ENCODE data around the gene RBMS1. TPM values are rescaled to one million over a fixed set of nuclear protein-coding genes. Genes with fewer than 3 reads are reported as not detected.

RBMS1 gene
- total and polyA plus RNA-seq, 2 experiments from 2014 or later = 55.5 to 94.8 TPM

GRCh38 chr2:160402501-160402900, 91.1 kb downstream of the RBMS1 start:
- H3K4me1 Mint-ChIP-seq = peaks cover 41% of the 10 kb centered on the region
- peaks cover 24% of the 10 kb centered on the region for H3K27me3 Mint-ChIP-seq (ENCODE audit: insufficient read depth, low read depth, poor library complexity)
- ATAC-seq (no peak), DNase-seq (ENCODE audit: low spot score) (no peak)
- no peak overlapping the region for H3K4me3 Mint-ChIP-seq
- Histone ChIP-seq H4K20me1 (replicated peaks; ENCODE audit: insufficient read depth) (peaks cover 24% of the 10 kb centered on the region), H3K4me1 (ENCODE audit: insufficient read depth) (peaks cover 79% of the 10 kb centered on the region), H3K27me3 (ENCODE audit: insufficient read depth) (peaks cover 44% of the 10 kb centered on the region), H3K36me3 (ENCODE audit: insufficient read depth) (no peaks in the 10 kb centered on the region), H2AFZ (no peak overlapping the region), H3K4me2 (peak overlapping the region; percentile 48), H3K9me2 (ENCODE audit: insufficient read depth) (no peaks in the 10 kb centered on the region), H3K27ac (ENCODE audit: low read depth) (no peak overlapping the region), H3K79me2 (replicated peaks; ENCODE audit: insufficient read depth) (peaks cover 82% of the 10 kb centered on the region), H3K4me3 (no peak overlapping the region), H3F3A (replicated peaks; ENCODE audit: low read depth) (0 out of 2 replicates have a peak, but pooled peaks cover 3% of the 10 kb centered on the region)
- H3K9me3 Mint-ChIP-seq = no peaks in the 10 kb centered on the region; the same call in 2 of the 3 replicates
- TF ChIP-seq, protein P1, sequence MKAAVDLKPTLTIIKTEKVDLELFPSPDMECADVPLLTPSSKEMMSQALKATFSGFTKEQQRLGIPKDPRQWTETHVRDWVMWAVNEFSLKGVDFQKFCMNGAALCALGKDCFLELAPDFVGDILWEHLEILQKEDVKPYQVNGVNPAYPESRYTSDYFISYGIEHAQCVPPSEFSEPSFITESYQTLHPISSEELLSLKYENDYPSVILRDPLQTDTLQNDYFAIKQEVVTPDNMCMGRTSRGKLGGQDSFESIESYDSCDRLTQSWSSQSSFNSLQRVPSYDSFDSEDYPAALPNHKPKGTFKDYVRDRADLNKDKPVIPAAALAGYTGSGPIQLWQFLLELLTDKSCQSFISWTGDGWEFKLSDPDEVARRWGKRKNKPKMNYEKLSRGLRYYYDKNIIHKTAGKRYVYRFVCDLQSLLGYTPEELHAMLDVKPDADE (IDR thresholded peaks at IDR 0.05) = no peak
- TF ChIP-seq POLR2AphosphoS5 (IDR thresholded peaks at IDR 0.05; ENCODE audit: low read depth) = no peak
- no peak for TF ChIP-seq EZH2 (IDR thresholded peaks at IDR 0.05; ENCODE audit: low read depth, unreplicated experiment)
- TF ChIP-seq STAT1 (IDR thresholded peaks at IDR 0.05; ENCODE audit: unreplicated experiment) = no peak
- TF ChIP-seq ZNF462 (CRISPR knock-in tag; IDR thresholded peaks at IDR 0.05) = no peak
- no peak overlapping the region for H3K27ac Mint-ChIP-seq
- no peaks in the 10 kb centered on the region for H3K36me3 Mint-ChIP-seq (ENCODE audit: low read depth)

Data from GM23338 (cell line).